HG03565 (cell line): ENCODE results near the gene RAB31.

ENCODE experiments used
- ATAC-seq: cut with Tn5 transposase; IDR thresholded peaks from one replicate; pipeline ENCODE4 v1.9.1; 2021; ENCODE audit warnings: mild to moderate bottlenecking, moderate library complexity; ENCODE audit not compliant: unreplicated experiment

Gene RAB31

DNA sequence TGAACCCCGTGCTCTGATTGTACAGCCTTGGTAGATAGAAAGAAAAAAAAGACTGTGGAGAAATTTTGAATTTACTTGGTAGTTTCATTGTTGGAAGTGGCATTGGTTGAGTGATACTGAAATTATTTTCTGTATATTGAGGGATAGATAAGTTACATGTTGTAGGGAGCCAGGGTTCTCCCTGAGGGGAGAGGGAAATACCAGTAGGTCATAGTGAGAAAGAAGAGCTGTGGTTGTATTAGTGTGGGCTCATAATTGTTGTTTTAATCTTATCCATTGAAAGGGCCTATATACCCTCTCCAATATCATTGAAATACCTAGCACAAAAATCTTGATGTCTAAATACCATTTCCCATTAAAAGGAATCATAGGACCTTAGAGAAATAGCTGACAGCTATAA lies 16.9 kb upstream of the RAB31 start:
- ATAC-seq, result no peak

DNA sequence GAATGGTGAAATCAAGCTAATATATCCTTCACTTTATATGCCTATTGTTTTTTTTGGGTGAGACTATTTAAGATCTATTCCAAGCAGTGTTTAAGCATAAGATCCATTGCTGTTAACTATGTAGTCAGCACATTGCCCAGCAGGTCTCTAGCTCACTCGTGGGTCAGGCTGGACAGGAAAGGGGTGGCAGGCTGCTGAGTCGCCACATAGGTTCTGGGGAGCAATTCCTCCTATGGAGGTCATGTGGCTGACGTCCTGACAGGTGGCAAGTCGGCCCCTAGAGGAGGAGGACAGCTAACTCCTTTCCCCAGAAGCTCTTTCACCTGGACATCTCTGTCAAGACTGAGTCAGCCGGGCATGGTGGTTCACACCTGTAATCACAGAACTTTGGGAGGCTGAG lies 13.9 kb upstream of the RAB31 start:
- ATAC-seq, result no peak

DNA sequence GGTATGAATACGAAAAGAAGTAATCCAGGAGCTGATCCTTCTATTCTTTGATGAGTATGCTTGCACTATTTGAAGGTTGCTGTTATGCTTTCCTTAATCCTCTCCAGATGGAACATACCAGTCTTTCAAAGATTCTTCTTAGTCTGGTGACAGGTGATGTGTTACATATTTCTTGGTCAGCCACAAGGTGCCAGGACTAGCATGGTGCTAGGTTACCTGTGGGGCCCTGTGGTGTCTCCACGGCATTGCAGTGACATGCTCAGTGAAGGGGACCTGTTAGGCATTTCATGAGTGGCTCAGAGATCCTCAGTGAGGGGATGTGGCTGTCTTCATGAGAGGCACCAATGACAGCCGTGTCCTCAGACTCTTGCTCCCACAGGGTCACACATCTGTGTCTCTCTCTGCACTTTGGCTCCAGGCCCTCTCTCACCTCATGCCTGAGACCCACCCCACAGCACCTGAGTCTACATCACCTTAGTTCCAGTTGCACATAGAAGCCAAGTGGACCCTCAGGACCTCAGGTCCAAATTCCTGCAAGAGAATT lies 13.1 kb upstream of the RAB31 start:
- no peak for ATAC-seq

DNA sequence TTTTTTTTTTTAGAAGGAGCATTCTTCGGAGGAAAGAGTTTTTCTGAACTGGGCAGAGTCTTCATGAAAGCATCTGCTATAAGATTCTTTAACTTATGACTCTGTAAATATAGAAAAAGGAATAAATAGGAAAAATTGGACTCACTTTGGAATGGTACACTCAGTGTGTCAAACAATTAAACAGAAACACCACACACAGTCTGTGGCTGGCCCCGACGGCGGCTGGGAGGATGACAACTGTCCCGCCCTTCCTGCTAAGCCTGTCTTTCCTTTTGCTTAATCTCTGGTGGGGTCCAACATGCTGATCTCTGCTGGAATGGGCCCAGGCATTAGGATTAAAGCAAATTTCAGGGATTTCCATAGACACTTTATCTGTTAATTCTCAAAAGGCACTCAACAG lies 12.5 kb upstream of the RAB31 start:
- ATAC-seq, result no peak

DNA sequence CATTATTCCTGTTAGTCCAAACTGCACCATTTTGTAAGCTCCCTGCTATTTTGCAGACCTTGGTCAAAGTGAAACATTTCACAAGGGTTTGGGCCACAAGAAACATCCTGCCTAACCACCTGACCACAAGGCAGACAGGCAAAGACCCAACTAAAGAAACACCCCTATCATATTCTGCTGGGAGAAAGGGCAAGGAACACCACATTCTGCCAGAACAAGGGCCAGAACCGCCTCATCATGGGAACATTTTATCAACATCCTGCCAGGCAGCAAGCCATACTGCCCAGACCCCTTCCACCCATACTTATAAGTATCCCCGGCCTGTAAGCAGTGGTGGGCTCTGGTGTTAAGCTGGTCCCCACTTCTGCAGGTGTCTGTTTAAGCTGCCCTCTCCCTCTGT lies 12.0 kb upstream of the RAB31 start:
- no peak for ATAC-seq

DNA sequence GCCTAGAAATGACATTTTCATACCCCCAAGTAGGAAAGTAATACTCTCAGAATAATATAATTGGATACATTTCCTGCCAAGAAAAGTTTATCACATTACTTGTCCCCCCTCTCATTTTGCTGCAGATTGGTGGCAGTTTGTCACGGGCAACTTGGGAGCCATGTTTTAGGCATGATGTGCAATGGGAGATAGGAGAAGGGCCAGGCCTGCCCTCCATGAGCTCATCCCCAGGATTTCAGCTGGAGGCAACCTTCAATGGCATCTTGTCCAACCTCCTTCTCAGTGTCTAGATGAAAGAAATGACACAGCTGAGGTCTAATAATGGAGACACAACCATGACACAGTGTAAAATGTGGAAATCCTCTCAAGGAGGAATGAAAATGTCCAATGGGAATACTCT lies 11.4 kb upstream of the RAB31 start:
- no peak for ATAC-seq

DNA sequence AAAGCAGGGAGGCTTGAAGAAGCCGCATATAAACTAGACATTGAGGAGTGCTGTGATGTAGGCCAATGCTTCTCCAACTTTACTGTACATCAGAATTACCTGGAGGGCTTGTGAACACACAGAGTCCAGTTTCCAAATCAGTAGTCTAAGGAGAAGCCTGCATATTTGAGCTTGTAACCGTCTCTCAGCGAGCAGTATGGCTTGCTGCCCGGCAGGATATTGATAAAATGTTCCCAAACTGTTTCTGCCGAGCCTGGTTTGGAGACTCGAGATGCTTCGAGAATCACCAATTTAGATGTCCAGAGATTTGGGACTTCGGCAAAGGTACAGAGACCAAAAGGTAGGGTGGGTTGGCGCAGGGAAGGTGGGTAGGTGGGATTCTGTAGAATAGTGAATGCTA lies 11.0 kb upstream of the RAB31 start:
- no peak for ATAC-seq

DNA sequence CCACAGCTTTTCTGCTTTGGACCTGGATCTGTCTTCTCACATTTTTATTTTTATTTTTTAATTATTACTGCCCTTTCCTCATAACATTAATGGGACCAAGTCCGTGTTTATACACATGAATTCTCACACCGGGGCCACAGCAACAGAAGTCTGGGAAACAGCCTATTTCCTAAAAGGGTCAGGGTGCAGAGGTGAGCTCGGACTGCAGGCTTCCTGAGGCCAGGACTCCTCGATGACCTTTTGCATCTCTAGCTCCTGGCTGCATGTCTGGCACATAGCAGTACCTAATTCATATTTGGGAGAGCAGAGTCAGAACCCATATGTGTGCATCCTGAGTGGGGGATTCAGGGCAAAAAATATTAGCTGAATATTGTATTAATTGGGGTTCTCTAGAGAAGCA lies 9.6 kb upstream of the RAB31 start:
- no peak for ATAC-seq

DNA sequence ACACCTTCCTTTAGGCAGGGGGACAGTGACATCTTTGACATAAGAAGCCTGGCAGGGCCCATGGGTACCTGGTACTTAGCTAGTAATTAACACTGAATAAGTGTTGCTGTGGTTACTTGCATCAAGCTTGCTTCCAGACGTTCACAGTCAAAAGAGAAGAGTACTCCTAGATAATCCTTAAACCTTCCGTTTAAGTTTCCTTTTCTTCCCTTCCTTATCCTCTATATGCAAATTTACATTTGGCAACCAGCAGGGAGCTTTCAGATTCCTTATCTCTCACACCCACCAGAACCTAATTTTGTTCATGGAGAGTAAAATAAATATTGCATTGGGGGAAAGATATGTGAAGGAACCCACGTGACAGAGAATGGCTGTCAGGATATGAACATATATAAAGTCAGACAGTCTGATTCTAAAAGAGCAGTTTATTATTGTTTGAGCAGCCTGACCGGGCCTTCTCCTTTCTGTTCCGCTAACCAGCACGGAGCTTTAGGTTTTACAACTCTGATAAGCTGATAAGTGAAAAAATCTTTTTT lies 7.8 kb upstream of the RAB31 start:
- ATAC-seq, result no peak

DNA sequence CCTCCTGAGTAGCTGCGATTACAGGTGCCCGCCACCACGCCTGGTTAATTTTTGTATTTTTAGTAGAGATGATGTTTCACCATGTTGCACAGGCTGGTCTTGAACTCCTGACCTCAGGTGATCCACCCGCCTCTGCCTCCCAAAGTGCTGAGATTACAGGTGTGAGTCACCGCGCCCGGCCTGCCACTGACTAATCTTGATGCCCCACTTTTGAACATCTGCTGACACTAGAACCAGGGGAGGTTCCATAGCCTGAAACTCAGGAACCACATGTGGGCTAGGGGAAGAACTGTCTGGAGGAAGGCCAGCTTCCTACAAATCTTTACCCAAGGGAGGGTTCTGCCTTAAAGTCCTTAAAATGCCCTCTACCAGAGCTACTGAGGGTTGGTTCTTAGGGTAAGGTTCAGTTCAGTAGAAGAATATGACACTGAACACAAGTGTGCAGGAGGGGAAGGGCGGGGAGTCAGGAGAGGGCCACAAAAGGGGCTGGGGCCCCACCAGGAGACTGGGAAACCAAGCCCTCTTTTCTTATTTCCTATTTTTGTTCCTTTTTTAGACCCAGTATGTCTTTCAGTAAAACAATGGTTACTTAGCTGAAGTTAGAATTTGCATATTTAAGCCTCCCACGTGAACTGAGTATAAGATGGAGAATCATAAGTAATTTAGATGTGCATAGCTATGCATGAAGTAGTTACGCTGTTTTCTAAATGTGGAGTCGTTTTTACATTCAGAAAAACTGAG lies 6.3 kb upstream of the RAB31 start:
- ATAC-seq, result no peak

DNA sequence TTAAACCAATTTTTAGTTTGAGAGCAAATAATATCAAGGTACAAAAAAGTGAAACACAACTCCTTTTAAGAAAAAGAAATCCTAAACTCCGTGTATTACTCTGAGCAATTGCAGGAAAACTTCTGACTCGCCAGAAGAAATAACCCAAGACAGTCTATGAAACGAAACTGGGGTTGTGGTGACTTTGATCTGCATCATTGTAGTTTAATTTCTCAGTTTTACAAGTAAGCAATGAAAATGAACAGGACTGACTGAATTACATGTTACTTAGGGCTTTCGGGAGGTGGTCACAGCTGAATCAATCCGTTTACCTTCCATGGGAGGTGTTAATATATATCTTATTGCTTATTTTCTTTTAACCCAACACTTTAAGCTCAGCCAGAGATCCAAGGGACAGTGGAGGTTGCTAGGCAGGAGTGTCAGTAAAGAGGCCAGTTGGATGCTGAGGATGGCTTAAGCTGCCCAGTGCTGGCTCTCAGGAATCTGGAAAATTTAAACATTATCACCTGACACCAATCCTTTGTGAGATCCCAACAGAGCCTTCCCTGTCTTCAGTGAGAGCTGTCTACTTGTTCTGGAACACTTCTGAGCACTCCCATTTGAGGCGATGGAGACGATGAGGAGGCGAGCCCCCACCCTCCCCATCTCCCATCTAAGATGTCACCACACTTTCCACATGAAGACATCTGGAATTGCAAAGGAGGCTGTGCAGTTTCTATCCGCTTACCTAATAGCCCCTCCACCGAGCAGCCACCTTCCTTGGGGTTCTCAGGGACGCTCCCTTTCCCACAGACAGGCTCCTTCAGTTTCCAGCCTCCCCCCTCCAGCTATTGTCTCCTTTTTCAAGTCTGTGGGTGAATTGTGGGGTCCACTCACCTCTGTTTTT lies 3.6 kb upstream of the RAB31 start:
- no peak for ATAC-seq

DNA sequence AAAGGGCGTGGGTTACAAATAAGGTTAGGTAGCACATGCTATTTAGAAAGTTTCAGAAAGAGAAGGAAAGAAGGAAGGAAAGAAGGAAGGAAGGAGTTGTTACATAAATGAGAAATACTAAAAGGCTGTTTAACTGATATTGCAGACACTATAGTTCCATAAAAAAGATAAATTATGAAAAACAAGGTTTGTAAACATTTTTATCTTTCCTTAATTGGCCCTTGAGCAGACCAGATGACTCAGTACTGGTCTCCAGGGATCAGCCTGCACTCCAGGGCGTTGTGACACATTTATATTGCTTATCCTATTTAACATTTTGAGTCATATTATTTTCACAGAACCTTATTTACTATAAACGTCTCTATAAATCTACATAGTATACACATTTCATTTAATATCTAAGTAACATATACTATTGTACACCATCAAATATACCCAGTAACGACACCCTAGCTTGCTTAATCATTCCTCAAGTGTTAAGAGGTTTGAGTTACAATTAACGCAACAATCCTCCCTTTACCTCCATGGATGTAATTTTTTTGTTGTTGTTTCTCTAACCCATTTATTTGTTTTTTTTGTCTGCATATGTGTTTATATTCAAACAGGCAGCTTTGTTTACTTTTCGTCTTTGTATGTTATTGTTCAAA lies 2.8 kb upstream of the RAB31 start:
- no peak for ATAC-seq

DNA sequence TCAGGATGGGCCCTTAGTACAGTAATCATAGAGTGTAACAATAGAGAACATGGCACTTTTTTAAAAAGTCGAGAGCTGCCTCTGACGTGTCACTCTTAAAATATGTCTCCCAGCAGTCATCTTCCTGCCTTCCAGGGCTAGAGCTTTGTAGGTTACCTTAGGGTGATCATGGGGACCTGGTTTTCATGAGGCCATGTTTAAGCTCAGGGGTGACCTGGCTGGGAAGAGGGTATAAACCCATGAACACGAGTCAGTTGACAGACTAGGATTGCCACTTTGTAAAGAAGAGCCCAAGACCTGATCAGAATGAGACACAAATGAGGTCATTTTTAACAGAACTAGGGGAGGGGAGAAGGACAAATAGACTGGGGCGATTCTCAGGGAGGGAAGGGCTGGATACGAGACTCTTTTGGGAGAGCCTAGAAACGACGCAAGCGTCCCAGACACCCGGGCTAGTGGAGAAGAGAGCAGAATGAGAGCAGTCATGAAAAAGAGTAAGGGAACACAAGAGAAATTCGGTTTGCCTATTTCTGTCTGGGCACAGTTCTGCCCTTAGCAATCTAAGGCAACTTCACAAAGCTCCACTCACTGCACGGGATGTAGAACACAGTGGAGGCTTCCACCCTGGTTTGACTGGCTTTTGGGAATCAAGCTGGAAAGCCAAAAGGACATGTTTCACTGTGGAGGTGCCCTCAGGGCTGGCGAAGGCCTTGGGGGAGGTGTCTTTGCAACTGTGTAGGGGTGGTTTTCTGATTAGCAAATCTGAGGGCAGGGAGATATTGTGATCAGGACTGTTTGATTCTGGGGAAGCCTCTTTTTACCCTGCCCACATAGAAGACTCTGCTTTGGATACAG lies 1.8 kb upstream of the RAB31 start:
- no peak for ATAC-seq

DNA sequence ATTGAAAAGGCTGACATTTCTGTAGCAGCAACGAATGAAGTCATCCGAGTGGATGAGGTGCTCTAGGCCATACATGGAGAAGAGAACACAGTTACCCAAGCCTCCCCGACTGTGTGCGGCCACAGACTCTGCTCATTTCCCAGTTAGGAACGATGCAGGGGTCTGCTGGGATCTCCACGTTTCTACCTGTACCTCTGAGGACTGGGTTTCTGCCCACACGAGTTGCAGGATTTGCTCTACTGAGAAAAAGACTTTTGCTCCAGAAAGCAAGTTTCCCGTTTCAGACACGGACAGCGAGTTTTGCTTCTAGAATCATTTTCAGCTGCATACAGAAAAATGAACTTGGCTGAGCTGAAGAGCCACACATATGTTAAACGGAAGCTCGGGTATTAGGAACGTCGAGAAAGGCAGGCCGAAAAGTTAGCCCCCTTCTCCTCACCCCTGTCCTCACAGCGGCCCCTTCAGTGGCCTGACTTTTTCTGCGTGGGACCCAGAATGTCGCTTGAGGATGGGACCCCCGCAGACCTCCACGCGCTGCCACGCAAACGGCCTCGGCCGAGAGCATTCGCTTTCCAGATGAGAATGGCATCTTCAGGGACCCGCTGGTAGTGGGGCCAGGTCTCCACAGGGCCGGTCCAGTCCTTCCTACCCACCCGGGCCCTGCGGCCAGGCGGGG lies 582 bp upstream of the RAB31 start:
- ATAC-seq, result no peak

DNA sequence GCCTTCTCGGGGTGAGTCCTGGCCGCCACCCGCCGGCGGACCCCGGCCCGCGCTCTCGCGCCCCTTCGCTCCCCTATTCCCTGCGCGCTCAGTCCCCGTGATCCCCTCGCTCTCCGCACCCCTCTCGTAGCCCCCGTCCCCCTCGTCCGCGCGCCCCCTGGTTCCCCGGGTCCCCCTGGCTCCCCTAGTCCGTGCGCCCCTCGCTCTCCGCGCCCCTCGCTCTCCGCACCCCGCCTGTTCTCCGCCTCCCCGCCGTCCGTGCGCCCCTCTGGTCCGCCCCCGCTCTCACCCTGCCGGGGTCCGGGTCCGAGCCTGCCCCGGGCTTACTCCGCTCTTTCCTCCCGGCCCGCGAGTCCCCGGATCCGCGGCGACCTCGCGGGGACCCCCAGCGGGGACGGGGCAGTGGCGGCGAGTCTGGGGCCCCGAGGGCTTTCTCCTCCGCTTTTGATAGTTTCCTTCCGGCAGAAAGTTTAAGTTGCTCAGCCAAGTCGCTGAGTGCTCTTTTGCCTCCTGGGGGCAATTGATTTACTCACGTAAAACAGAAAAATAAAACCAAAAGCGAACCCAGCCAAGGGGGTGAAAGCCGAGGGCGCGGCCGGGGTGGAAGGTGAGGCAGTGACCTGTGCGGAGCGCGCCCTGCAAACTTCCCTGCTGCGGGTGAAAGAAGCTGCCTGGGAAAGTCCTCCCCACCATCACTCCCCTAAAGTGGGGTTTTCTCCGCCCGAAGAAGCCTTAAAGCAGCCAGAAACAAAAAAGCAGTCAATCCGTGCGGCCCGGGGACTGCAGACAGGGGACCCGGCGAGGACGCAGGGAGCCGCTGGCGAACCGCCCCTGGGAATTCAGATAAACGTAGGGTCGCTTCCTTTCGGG lies 568 bp downstream of the RAB31 start:
- ATAC-seq, result no peak

DNA sequence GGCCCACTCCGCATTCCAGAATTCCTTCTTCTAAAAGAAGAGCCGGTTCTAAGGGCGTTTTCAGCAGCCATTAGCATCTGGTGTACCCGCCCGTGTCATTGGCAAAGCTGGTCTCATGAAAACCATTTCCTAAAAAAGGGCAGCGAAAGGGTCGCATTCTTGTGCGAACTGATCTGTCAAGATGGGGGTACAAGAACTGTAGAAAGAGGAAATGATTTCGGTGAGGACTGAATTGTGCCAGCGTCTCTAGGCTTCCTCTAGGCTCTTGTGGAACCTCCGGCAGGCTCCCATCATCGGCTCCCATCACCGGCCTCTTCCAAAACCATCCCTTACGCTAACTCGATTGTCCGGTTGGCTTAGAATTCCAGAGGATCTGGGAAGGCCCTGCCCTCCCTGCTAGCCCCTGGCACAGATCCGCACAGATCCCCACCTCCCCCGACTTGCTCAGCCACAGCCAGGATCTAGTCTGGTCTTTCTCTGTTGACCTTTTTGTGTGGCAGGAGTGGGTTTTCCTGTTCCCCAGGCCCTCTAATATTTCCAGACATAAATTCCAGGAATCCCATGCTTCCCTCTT lies 1.3 kb downstream of the RAB31 start:
- no peak for ATAC-seq

DNA sequence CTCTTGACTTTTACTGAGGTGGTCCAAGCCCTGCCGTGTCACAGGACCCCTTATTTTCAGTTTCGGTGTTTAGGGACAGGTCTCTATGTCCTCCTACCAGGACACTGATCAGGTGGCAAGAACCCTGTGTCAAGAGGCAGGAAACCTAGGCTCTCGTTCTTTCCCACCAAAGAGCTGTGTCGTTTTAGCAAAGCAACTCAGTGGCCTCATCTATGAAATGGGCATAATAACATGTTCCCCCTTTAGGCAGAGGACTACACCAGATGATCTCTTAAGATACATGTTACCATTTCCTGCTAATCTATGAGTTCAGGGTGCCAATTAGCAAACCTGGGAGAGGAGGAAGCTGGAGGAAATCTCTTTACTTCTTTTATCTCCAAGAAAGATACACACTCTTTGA lies 1.9 kb downstream of the RAB31 start:
- no peak for ATAC-seq

DNA sequence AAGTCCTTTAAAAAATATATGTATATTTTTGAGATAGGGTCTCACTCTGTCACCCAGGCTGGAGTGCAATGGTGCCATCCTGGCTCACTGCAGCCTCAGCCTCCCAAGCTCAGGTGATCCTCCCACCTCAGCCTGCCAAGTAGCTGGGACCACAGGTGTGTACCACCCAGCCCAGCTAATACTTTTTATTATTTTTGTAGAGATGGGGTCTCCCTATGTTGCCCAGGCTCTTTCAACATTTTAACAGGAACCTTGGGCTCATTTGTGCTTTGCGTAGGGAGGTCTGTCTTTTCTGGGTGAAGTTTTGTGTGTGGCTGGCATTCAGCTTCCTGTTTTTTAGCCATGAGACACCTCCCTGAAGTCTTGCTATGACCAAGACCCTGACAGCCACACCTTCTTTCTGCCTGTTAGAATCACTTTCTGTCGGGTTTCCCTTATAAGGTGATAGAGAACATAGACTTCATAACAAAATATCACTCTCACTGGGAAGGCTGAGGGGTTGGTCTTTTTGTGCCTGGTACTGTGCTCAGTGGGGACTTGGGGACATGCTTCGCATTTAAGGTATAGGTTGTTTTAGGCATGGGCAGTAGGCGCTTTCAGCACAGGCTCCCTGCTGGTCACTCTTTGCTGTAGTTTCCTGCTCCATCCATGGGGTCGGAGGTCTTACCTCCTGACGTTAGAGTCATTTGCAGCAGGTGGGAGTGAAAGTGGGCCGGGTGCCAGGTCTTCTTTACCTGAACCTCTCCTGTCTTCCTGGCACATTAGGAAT lies 3.4 kb downstream of the RAB31 start:
- ATAC-seq, result peak; percentile 61
